Endometrium (tissue), 2 donors: Measurements from ENCODE around the gene RBFOX1.

Source experiments
- FAIRE-seq: peaks from 2 replicates; lab custom pipeline; 2012; peaks lifted over from hg19 to GRCh38; lab: Jason Lieb, UNC
- donor health status: control.
- donor health status: control.

Gene RBFOX1

GRCh38 chr16:7332611-7333010 lies at the start of gene RBFOX1:
RBFOX1 (plus strand) TSS chr16:7332845.
- FAIRE-seq: no peak

- no peak for FAIRE-seq
These were observed 47.9 kb upstream of the RBFOX1 start for GRCh38 chr16:7284780-7285179.

GRCh38 chr16:7285520-7285919 lies 47.1 kb upstream of the RBFOX1 start:
- FAIRE-seq: no peak

- no peak for FAIRE-seq
These were observed 43.3 kb upstream of the RBFOX1 start for GRCh38 chr16:7289299-7289698.

- FAIRE-seq: no peak
These were observed 42.0 kb upstream of the RBFOX1 start for GRCh38 chr16:7290682-7291081.

- FAIRE-seq: no peak
These were observed 38.6 kb upstream of the RBFOX1 start for GRCh38 chr16:7294020-7294419.

GRCh38 chr16:7303052-7303610 lies 29.5 kb upstream of the RBFOX1 start:
- FAIRE-seq: no peak

GRCh38 chr16:7303660-7304200 lies 28.9 kb upstream of the RBFOX1 start:
- no peak for FAIRE-seq

GRCh38 chr16:7304279-7304678 lies 28.4 kb upstream of the RBFOX1 start:
- no peak for FAIRE-seq

- no peak for FAIRE-seq
These were observed 27.7 kb upstream of the RBFOX1 start for GRCh38 chr16:7304958-7305357.

- no peak for FAIRE-seq
These were observed 19.5 kb upstream of the RBFOX1 start for GRCh38 chr16:7313170-7313569.

GRCh38 chr16:7314163-7314562 lies 18.5 kb upstream of the RBFOX1 start:
- FAIRE-seq: no peak

- FAIRE-seq: no peak
These were observed 16.8 kb upstream of the RBFOX1 start for GRCh38 chr16:7315813-7316212.

GRCh38 chr16:7316281-7316888 lies 16.3 kb upstream of the RBFOX1 start:
- FAIRE-seq: no peak

- FAIRE-seq: no peak
These were observed 14.7 kb upstream of the RBFOX1 start for GRCh38 chr16:7317982-7318381.

GRCh38 chr16:7318686-7319085 lies 14.0 kb upstream of the RBFOX1 start:
- FAIRE-seq: no peak

GRCh38 chr16:7319514-7319913 lies 13.1 kb upstream of the RBFOX1 start:
- FAIRE-seq: no peak

- FAIRE-seq: no peak
These were observed 11.0 kb upstream of the RBFOX1 start for GRCh38 chr16:7321661-7322060.

GRCh38 chr16:7324321-7324720 lies 8.3 kb upstream of the RBFOX1 start:
- no peak for FAIRE-seq

- no peak for FAIRE-seq
These were observed 6.8 kb upstream of the RBFOX1 start for GRCh38 chr16:7325834-7326233.

GRCh38 chr16:7330709-7331108 lies 1.9 kb upstream of the RBFOX1 start:
- no peak for FAIRE-seq

- no peak for FAIRE-seq
These were observed 648 bp upstream of the RBFOX1 start for GRCh38 chr16:7331997-7332396.

GRCh38 chr16:7333180-7333725 lies 608 bp downstream of the RBFOX1 start:
- FAIRE-seq: no peak
